ENCODE data around the gene ADAMTS20.
"Not testable (repeated sequence)": the region's sequence is repeated elsewhere in the genome, so short reads cannot be mapped to it uniquely, and the experiment has no call there.

ADAMTS20 gene

DNA sequence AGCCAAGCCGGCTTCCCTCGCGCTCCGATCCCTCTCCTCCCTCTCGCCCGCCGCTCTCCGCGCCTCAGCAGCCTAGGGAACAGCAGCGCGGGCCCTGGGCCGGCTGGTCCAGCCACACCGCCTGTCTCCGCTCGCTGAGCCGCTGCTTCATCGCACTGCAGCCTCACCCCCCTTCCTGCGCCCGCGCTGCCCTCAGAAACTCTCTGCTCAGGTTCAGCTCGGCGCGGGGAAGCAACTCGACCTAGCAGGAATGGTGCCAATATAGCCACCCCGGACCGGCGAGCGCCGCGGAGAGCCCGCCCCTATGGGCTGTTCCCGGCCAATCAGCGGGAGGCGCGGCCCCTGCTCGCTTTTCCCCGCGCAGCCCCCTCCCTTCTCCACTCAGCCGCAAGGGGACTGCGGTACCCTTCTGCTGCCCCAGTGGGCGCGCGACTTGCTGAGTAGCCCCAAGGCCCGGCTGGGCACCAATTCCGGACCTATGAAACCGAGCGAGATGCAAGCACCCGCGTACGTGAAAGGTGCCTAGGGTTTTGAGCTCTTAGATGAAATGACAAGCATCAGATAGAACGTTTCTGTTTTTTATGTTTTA is at the start of gene ADAMTS20:
Gene ADAMTS20 (minus strand): TSS at position 233 of the 589 bp plus-strand sequence. CDS start 282 bp downstream, outside the sequence.
- DNase-seq: peak; percentile 44

DNA sequence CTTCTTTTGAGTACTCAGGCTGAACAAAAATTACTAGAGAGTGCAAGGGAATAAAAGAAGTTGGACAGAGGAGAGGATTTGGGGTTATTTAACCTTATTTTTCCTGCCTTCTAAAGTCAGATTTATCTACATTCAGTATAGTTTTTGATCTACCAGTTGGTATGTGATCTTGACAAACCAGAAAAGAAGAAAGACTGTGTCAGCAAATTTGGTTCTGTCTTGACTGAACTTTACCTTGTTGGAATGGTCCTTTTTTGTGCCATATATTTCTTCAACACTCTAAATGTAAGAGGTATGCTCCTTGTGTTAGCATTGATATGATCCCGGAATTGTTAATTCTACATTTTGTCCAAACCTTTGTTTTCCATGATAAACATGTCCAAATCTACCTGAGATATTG is 47.7 kb upstream of the ADAMTS20 start:
- DNase-seq: no peak

GRCh38 chr12:43599066-43599465 is 47.1 kb upstream of the ADAMTS20 start:
- no peak for DNase-seq

GRCh38 chr12:43590307-43590706 is 38.3 kb upstream of the ADAMTS20 start:
- DNase-seq: no peak

DNA sequence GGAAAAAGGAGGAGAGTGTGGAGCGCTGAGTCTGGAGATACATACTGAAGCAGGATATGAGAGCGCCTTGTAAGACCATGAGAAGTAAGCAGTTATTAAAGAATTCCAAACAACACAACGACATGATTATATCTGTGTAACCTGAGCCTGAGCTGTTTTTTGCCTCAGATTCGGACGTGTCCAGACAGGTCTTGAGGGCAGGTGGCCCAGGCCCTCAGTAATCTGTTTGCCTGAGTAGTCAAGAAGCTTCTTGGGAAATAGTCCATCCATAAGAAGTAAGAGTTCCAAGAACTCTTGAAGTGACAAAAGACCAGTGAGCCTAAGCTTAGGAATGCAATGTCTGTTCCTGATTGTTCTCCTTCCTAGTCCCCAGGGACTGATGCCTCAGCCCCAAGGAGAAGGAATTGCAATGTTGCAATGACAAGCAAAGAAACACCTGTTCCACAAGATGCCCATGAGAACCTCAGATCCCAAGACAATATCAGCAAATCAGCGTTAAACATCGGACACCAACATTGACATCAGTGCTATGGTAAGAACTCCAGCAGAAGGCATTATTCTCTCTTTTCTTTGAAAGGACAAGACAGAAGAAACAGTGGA is 34.7 kb upstream of the ADAMTS20 start:
- no peak for DNase-seq

GRCh38 chr12:43585676-43586075 is 33.7 kb upstream of the ADAMTS20 start:
- no peak for DNase-seq

- no peak for DNase-seq
These were observed 28.6 kb upstream of the ADAMTS20 start for GRCh38 chr12:43580601-43581000.

DNA sequence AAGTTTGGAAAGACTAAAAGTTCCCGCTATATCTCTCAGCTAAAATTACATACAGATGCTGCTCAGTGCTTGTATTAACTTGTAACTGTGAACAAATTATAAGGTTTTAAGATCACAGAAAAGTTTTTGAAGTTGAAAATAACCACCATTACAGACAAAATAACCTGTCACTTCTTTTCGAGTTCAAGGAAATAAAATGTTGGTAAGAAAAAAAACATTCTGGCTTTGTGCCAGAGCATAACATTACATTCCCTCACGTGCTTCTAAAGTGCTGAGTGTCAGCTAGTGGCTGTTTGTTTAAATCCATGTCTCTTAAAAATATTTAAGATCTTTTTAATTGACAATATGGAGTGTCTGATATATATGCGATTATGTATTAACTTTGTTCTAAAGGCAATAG is 27.2 kb upstream of the ADAMTS20 start:
- DNase-seq: no peak

GRCh38 chr12:43578782-43579181 is 26.8 kb upstream of the ADAMTS20 start:
- no peak for DNase-seq

DNA sequence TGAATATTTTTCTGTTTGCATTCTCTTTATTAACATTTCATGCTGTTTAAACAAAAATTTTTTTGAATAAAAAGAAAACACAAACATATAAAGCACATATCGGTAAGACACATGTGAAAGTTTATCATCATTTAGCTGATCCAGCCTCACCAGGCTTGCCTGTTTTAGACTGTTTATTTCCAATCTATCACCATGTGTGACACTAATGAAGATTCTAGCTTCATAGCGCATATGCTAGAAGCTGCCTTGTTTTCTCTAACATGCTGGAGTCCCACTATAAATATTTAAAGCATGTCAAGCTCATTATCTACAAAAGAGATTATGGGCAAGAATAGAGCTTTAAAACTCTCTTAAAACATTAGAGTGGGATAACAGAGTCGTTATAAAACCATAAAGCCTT is 25.4 kb upstream of the ADAMTS20 start:
- DNase-seq: no peak

DNA sequence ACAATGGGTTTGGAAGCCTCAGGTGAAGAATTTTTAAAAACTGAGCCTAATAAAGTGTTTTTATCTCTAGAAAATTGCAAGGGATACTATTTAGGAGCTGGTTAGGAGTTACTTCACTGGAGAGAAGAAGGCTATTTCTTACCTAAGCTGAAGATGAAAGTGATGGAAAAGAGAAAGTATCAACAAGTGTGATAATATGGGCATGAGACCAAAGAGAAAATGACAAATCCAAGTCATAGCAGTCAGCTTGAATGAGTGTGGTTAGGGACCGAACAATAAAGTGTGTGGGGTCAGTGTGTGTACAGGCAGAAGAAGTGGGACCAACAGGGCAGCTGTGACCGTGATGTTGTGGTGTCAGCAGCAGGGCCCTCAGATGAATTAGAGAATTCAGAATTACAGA is 24.2 kb upstream of the ADAMTS20 start:
- DNase-seq: no peak

DNA sequence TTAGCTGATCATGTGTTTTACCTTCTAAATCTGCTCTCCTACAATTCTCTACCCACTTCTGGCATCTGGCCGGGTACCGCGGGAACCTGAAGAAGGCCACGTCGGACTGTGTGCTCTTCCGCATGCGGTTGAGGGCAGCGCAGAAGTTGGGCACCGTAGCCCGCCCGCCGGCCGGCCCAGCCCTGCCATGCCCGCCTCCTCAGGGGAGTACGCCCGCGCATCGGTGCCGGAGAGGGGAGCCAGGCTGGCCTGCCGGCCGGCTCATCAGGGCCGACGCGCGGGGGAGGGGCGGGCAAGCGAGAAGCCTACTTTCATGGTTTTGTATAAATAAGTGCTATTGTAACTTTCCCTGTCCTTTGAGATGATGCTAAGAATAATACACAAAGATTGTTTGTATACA is 19.9 kb upstream of the ADAMTS20 start:
- no peak for DNase-seq

GRCh38 chr12:43556057-43556456 is 4.1 kb upstream of the ADAMTS20 start:
- DNase-seq: no peak

DNA sequence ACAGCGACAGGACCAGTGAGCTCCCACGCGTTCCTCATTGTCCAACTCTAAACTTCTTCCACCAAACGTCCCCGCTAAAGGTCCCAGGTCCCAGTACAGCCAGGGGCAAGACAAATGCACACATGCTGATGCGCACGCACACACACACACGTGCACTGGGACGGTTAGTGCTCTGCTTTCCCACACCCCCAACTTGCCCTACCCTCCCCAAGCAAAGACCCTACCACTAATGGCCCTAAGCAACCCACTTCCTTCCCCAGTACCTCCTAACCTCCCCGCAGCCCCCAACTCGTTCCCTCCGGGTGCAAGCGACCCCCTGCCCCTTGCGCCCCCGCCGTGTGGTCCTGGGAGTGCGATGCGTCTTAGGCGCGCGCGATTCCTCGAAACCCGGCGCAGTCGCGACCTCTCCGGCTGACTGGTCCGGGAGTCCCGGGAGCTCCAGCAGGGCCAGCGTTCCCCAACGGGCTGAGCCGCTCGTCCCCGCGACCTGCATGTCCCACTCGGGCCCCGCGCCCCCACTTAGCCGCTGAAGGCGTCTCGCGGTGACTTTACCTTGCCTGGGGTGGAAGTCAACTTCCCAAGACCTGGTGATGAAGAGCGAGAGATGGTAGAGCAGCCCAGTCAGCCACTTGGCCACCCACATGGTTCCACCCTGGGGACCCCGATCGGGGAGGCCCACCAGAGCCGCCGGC is 578 bp downstream of the ADAMTS20 start:
- peak; percentile 24 for DNase-seq

GRCh38 chr12:43550831-43551271 is 1.2 kb downstream of the ADAMTS20 start:
- no peak for DNase-seq

GRCh38 chr12:43544703-43545102 is 7.3 kb downstream of the ADAMTS20 start:
- DNase-seq: no peak

GRCh38 chr12:43540470-43540869 is 11.5 kb downstream of the ADAMTS20 start:
- no peak for DNase-seq

DNA sequence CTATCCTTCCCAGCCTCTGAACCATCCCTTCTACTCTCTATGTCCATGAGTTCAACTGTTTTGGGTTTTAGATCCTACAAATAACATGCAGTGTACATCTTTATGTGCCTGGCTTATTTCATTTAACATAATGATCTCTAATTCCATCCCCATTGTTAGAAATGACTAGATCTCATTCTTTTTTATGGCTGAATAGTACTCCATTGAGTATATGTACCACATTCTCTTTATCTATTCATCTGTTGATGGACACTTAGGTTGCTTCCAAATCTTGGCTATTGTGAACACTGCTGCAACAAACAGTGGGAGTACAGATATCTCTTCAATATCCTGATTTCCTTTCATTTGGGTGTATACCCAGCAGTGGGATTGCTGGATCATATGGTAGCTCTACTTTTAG is 14.3 kb downstream of the ADAMTS20 start:
- not testable (repeated sequence) for DNase-seq

GRCh38 chr12:43516045-43516444 is 36.0 kb downstream of the ADAMTS20 start:
- DNase-seq: no peak

- DNase-seq: no peak
These were observed 50.3 kb downstream of the ADAMTS20 start for GRCh38 chr12:43501703-43502102.

- no peak for DNase-seq
These were observed 58.7 kb downstream of the ADAMTS20 start for GRCh38 chr12:43493261-43493797.

- DNase-seq: no peak
These were observed 69.5 kb downstream of the ADAMTS20 start for GRCh38 chr12:43482311-43483085.

DNA sequence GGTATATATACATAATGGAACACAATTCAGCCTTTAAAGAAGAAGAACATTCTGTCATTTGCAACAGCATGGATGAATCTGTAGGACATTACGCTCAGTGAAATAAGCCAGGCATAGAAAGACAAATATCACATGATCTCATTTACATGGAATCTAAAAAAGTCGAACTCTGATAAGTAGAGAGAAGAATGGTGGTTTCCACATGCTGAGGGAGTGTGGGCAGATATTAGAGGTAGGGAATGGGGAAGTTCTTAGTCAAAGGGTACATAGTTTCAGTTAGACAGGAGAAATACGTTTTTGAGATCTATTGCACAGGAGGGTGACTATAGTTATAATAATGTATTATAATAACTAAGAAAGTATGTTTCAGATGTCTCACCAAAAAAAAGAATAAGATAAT is 71.4 kb downstream of the ADAMTS20 start:
- no peak for DNase-seq

Measured in right hindlimb (tissue), 1 donor.